ENCODE measurements around the gene ANKRD16. TPM values are rescaled to one million over a fixed set of nuclear protein-coding genes. Genes with fewer than 3 reads are reported as not detected.

ANKRD16 gene
- total RNA-seq, 1 experiment from 2014 or later, result 6.9 TPM

DNA sequence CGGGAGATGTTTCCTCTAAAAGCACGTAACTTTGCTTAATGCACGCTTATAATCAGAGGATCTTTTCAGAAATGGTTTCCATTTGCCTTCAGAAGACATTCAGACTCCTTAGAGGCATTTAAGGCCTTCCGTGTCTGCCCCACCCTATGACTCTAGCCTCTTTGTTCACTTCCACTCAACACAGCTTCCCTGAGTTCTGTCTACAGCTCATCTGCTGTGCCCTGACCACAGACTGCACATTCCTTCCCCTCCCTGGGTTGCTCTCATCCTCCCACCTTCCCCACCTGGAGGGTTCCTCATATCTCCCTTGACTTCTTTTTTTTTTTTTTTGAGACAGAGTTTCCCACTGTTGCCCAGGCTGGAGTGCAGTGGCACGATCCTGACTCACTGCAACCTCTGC, 17.0 kb upstream of the ANKRD16 start:
- POLR2A ChIA-PET, result no interaction called here
- Histone ChIP-seq H3K9me3 (ENCODE audit: control insufficient read depth, insufficient read depth, low read depth, low read length) (no peaks in the 10 kb centered on the region), H3K27me3 (ENCODE audit: control insufficient read depth, insufficient read depth, low read length) (no peaks in the 10 kb centered on the region), H3K4me3 (ENCODE audit: low read depth in 2 of 2, low read length in 2 of 2) (no peak overlapping the region), H3K27ac (ENCODE audit: low read length) (no peak overlapping the region), H3K36me3 (ENCODE audit: control insufficient read depth, insufficient read depth, low read length) (no peaks in the 10 kb centered on the region), H3K4me1 (ENCODE audit: control insufficient read depth, insufficient read depth, low read length) (no peaks in the 10 kb centered on the region)
- no peak for ATAC-seq
- no TSS peak for BruUV-seq (replicated peaks)
- TF ChIP-seq POLR2AphosphoS5 (IDR thresholded peaks at IDR 0.05; ENCODE audit: low read depth, low read length), result no peak
- in situ Hi-C loops (cut with HindIII; ENCODE audit: low pct_unique_long_range_greater_than_20kb, low sequenced_read_pairs) (no loop called here), intact Hi-C loops (cut with micrococcal nuclease; ENCODE audit: unreplicated experiment) (no loop called here)
- DNase-seq (ENCODE audit: low read depth, low spot score), result no peak
- CTCF ChIA-PET, result no interaction called here

DNA sequence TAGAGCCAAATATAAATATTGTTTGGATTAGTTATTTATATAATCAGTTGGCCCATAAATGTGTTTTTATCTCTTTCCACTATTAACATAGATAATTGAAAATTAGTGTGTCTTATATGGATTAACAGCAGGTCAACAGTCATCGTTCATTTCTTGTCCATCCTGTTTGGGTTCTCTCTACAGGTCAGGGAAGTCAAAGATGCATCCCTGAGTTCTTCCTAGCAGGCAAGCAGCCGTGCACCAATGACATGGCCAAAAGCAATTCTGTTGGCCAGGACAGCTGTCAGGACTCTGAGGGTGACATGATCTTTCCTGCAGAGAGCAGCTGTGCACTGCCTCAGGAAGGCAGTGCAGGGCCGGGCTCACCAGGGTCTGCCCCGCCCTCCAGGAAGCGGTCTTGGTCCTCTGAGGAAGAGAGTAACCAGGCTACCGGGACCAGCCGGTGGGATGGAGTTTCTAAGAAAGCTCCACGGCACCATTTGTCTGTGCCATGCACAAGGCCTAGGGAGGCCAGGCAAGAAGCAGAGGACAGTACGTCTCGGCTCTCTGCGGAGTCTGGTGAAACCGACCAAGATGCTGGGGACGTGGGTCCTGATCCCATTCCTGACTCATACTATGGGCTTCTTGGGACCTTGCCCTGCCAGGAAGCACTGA, 16.3 kb upstream of the ANKRD16 start:
- intact Hi-C loops (cut with micrococcal nuclease; ENCODE audit: unreplicated experiment), result no loop called here

DNA sequence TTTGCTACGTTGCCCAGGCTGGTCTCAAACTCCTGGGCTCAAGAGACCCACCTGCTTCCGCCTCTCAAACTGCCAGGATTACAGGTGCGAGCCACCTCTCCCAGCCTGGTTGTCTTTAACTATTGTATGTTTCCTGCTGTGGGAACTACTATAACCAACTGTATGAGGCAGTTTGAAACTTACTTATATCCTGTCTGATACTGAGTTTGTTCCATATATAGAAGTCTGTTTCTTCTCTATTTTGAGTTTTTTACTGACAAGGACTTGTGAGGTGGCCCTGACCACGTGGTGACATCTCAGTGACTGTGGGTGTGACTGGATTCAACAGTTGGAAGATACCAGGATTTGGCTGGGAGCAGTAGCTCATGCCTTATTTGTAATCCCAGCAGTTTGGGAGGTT, 14.5 kb upstream of the ANKRD16 start:
- no TSS peak for BruUV-seq (replicated peaks)
- intact Hi-C loops (cut with micrococcal nuclease; ENCODE audit: unreplicated experiment), result no loop called here
- no peaks in the 10 kb centered on the region for H3K36me3 ChIP-seq (ENCODE audit: control insufficient read depth, insufficient read depth, low read length)
- ATAC-seq (no peak), DNase-seq (ENCODE audit: low read depth, low spot score) (no peak)
- ChIA-PET CTCF (no interaction called here), POLR2A (no interaction called here)
- no peak overlapping the region for H3K4me3 ChIP-seq (ENCODE audit: low read depth in 2 of 2, low read length in 2 of 2)
- no peaks in the 10 kb centered on the region for H3K9me3 ChIP-seq (ENCODE audit: control insufficient read depth, insufficient read depth, low read depth, low read length)
- TF ChIP-seq, protein P1, sequence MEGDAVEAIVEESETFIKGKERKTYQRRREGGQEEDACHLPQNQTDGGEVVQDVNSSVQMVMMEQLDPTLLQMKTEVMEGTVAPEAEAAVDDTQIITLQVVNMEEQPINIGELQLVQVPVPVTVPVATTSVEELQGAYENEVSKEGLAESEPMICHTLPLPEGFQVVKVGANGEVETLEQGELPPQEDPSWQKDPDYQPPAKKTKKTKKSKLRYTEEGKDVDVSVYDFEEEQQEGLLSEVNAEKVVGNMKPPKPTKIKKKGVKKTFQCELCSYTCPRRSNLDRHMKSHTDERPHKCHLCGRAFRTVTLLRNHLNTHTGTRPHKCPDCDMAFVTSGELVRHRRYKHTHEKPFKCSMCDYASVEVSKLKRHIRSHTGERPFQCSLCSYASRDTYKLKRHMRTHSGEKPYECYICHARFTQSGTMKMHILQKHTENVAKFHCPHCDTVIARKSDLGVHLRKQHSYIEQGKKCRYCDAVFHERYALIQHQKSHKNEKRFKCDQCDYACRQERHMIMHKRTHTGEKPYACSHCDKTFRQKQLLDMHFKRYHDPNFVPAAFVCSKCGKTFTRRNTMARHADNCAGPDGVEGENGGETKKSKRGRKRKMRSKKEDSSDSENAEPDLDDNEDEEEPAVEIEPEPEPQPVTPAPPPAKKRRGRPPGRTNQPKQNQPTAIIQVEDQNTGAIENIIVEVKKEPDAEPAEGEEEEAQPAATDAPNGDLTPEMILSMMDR (IDR thresholded peaks at IDR 0.05), result no peak
- TF ChIP-seq, protein P2, sequence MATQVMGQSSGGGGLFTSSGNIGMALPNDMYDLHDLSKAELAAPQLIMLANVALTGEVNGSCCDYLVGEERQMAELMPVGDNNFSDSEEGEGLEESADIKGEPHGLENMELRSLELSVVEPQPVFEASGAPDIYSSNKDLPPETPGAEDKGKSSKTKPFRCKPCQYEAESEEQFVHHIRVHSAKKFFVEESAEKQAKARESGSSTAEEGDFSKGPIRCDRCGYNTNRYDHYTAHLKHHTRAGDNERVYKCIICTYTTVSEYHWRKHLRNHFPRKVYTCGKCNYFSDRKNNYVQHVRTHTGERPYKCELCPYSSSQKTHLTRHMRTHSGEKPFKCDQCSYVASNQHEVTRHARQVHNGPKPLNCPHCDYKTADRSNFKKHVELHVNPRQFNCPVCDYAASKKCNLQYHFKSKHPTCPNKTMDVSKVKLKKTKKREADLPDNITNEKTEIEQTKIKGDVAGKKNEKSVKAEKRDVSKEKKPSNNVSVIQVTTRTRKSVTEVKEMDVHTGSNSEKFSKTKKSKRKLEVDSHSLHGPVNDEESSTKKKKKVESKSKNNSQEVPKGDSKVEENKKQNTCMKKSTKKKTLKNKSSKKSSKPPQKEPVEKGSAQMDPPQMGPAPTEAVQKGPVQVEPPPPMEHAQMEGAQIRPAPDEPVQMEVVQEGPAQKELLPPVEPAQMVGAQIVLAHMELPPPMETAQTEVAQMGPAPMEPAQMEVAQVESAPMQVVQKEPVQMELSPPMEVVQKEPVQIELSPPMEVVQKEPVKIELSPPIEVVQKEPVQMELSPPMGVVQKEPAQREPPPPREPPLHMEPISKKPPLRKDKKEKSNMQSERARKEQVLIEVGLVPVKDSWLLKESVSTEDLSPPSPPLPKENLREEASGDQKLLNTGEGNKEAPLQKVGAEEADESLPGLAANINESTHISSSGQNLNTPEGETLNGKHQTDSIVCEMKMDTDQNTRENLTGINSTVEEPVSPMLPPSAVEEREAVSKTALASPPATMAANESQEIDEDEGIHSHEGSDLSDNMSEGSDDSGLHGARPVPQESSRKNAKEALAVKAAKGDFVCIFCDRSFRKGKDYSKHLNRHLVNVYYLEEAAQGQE (IDR thresholded peaks at IDR 0.05; ENCODE audit: insufficient read depth in 1 of 2, low read depth in 2 of 2, low read length in 1 of 2), result no peak
- no peak for TF ChIP-seq TCF7L2 (IDR thresholded peaks at IDR 0.05; ENCODE audit: low read depth, low read length)
- no peak for TF ChIP-seq POLR2AphosphoS5 (IDR thresholded peaks at IDR 0.05; ENCODE audit: low read depth, low read length)
- no peak for TF ChIP-seq SIN3A (IDR thresholded peaks at IDR 0.05; ENCODE audit: borderline replicate concordance, insufficient read depth, low read depth, low read length)
- H3K4me1 ChIP-seq (ENCODE audit: control insufficient read depth, insufficient read depth, low read length), result no peaks in the 10 kb centered on the region
- in situ Hi-C loops (cut with HindIII; ENCODE audit: low pct_unique_long_range_greater_than_20kb, low sequenced_read_pairs), result no loop called here
- no peak overlapping the region for H3K27ac ChIP-seq (ENCODE audit: low read length)
- H3K27me3 ChIP-seq (ENCODE audit: control insufficient read depth, insufficient read depth, low read length), result no peaks in the 10 kb centered on the region

More for the DNA sequence above, 16.3 kb upstream of the ANKRD16 start:
- Histone ChIP-seq H3K27ac (ENCODE audit: low read length) (no peak overlapping the region), H3K27me3 (ENCODE audit: control insufficient read depth, insufficient read depth, low read length) (no peaks in the 10 kb centered on the region), H3K4me1 (ENCODE audit: control insufficient read depth, insufficient read depth, low read length) (no peaks in the 10 kb centered on the region), H3K36me3 (ENCODE audit: control insufficient read depth, insufficient read depth, low read length) (no peaks in the 10 kb centered on the region), H3K4me3 (ENCODE audit: low read depth in 2 of 2, low read length in 2 of 2) (no peak overlapping the region), H3K9me3 (ENCODE audit: control insufficient read depth, insufficient read depth, low read depth, low read length) (no peaks in the 10 kb centered on the region)
- DNase-seq (ENCODE audit: low read depth, low spot score) (no peak), ATAC-seq (no peak)
- in situ Hi-C loops (cut with HindIII; ENCODE audit: low pct_unique_long_range_greater_than_20kb, low sequenced_read_pairs), result no loop called here
- TF ChIP-seq SIN3A (IDR thresholded peaks at IDR 0.05; ENCODE audit: borderline replicate concordance, insufficient read depth, low read depth, low read length), result no peak
- TF ChIP-seq, protein P2 (IDR thresholded peaks at IDR 0.05; ENCODE audit: insufficient read depth in 1 of 2, low read depth in 2 of 2, low read length in 1 of 2), result no peak
- TF ChIP-seq POLR2AphosphoS5 (IDR thresholded peaks at IDR 0.05; ENCODE audit: low read depth, low read length), result no peak
- TF ChIP-seq, protein P1 (IDR thresholded peaks at IDR 0.05), result no peak
- no peak for TF ChIP-seq TCF7L2 (IDR thresholded peaks at IDR 0.05; ENCODE audit: low read depth, low read length)
- POLR2A ChIA-PET, result no interaction called here
- no TSS peak for BruUV-seq (replicated peaks)
- CTCF ChIA-PET, result no interaction called here

Measured in Panc1 (cell line).